ENCODE data around the gene RAB3GAP2. TPM values are rescaled to one million over a fixed set of nuclear protein-coding genes. Genes with fewer than 3 reads are reported as not detected.

Gene RAB3GAP2
- total RNA-seq, 4 donors from 2014 or later, result 37.0 to 53.1 (median 42.9) TPM

- intact Hi-C loops (cut with DNase I), result no loop called here
- TF ChIP-seq, protein P1, sequence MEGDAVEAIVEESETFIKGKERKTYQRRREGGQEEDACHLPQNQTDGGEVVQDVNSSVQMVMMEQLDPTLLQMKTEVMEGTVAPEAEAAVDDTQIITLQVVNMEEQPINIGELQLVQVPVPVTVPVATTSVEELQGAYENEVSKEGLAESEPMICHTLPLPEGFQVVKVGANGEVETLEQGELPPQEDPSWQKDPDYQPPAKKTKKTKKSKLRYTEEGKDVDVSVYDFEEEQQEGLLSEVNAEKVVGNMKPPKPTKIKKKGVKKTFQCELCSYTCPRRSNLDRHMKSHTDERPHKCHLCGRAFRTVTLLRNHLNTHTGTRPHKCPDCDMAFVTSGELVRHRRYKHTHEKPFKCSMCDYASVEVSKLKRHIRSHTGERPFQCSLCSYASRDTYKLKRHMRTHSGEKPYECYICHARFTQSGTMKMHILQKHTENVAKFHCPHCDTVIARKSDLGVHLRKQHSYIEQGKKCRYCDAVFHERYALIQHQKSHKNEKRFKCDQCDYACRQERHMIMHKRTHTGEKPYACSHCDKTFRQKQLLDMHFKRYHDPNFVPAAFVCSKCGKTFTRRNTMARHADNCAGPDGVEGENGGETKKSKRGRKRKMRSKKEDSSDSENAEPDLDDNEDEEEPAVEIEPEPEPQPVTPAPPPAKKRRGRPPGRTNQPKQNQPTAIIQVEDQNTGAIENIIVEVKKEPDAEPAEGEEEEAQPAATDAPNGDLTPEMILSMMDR (IDR thresholded peaks at IDR 0.05), result no peak
- TF ChIP-seq POLR2A (IDR thresholded peaks at IDR 0.05), result no peak
- WGBS, 2 donors, result 85 to 87% methylated on average over 6 of the region's 6 CpGs
- no peaks in the 10 kb centered on the region for H3K4me1 ChIP-seq
- H3K9me3 ChIP-seq, result no peaks in the 10 kb centered on the region
- no peak for DNase-seq
- no peak overlapping the region for H3K27ac ChIP-seq
- H3K4me3 ChIP-seq (replicated peaks in 1 of 3), result no peak overlapping the region
- no peaks in the 10 kb centered on the region for H3K27me3 ChIP-seq
- peaks cover 11 to 24% of the 10 kb centered on the region in 2 donors for H3K36me3 ChIP-seq
Measured at GRCh38 chr1:220139966-220140365, 132.3 kb downstream of the RAB3GAP2 start.

DNA sequence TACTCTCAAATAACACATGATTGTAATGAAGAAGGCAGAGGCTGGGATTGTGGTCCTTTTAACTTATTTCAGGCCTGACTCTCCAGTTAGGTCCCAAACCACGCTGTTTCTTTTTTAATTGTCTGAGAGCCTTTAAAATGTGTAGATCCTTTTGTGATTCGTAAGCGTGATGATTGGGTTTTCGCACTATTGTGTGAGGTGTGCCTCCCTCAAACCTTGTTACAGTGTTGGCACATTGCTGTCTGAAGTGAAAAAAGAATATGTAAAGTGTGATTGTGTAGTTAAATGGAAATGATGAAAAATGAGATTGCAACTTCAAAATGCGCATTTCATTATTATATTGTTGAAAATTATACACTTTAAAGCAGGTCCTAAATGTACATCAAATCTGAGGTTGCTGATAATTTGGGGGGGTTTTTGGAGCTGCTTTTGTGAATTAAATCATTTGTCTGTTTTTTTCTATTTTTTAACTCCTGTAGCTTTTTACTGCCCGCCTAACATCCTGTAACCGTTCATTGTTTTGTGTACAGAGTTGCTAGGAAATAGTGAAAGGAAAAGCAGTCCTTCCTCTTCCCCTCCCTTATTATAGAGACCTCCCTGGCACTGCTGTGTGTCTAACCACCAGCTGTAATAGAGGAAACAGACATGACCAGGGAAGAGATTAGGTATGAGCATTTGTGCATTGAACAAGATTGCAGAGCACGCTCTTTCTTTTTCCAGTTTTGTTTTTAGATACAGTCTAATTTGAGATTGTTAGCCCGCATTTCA is 135.1 kb downstream of the RAB3GAP2 start:
- no peaks in the 10 kb centered on the region for H3K27me3 ChIP-seq
- H3K4me3 ChIP-seq (replicated peaks in 1 of 3), result no peak overlapping the region
- H3K4me1 ChIP-seq, result no peaks in the 10 kb centered on the region
- H3K9me3 ChIP-seq, result no peaks in the 10 kb centered on the region
- DNase-seq, result no peak
- TF ChIP-seq POLR2A (IDR thresholded peaks at IDR 0.05), result no peak
- TF ChIP-seq, protein P1 (IDR thresholded peaks at IDR 0.05), result no peak
- peak overlapping the region in 1 of 3 donors; percentile 18 for H3K27ac ChIP-seq
- peaks cover 14 to 26% of the 10 kb centered on the region in 2 donors for H3K36me3 ChIP-seq
- WGBS, 2 donors, result 77 to 80% methylated on average over 9 of the region's 9 CpGs
- intact Hi-C loops (cut with DNase I), result no loop called here

GRCh38 chr1:220135755-220136154 is 136.5 kb downstream of the RAB3GAP2 start:
- WGBS, 2 donors, result 97% methylated on average over 2 of the region's 2 CpGs
- TF ChIP-seq, protein P1 (IDR thresholded peaks at IDR 0.05), result no peak
- TF ChIP-seq POLR2A (IDR thresholded peaks at IDR 0.05), result no peak
- intact Hi-C loops (cut with DNase I), result no loop called here
- Histone ChIP-seq H3K27me3 (no peaks in the 10 kb centered on the region), H3K27ac (no peak overlapping the region), H3K4me3 (replicated peaks in 1 of 3) (no peak overlapping the region), H3K36me3 (peaks cover 14 to 26% of the 10 kb centered on the region in 2 donors), H3K9me3 (no peaks in the 10 kb centered on the region), H3K4me1 (no peaks in the 10 kb centered on the region)
- DNase-seq, result no peak

DNA sequence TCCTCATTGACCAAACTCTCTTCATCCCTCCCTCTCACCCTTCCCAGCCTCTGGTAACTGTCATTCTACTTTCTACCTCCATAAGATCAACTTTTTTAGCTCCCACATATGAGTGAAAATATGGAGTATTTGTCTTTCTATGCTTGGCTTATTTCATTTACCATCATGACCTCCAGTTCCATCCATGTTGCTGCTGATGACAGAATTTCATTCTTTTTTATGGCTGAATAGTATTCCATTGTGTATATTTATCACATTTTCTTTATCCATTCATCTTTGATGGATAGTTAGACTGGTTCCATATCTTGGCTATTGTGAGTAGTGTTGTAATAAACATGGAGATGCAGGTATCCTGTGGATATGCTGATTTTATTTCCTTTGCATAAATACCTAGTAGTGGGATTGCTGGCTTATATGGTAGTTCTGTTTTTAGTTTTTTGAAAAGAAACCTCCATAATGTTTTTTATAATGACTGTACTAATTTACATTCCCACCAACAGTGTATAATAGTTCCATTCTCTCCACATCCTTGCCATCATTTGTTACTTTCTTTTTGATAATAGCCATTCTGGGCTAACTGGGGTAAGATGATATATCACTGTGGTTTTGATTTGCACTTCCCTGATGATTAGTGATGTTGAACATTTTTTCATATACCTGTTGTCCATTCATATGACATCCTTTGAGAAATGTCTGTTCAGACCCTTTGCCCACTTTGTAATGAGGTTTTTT is 142.6 kb downstream of the RAB3GAP2 start:
- Histone ChIP-seq H3K4me1 (no peaks in the 10 kb centered on the region), H3K27me3 (no peaks in the 10 kb centered on the region), H3K4me3 (replicated peaks in 1 of 3) (no peak overlapping the region), H3K36me3 (peaks cover 0 to 8% of the 10 kb centered on the region in 2 donors), H3K9me3 (no peaks in the 10 kb centered on the region), H3K27ac (no peak overlapping the region)
- no peak for DNase-seq
- intact Hi-C loops (cut with DNase I), result no loop called here
- TF ChIP-seq, protein P1 (IDR thresholded peaks at IDR 0.05), result no peak
- no peak for TF ChIP-seq POLR2A (IDR thresholded peaks at IDR 0.05)

- Histone ChIP-seq H3K4me3 (replicated peaks in 1 of 3) (no peak overlapping the region), H3K9me3 (no peaks in the 10 kb centered on the region), H3K27ac (no peak overlapping the region), H3K27me3 (no peaks in the 10 kb centered on the region), H3K4me1 (no peaks in the 10 kb centered on the region), H3K36me3 (peaks cover 0 to 8% of the 10 kb centered on the region in 2 donors)
- intact Hi-C loops (cut with DNase I), result no loop called here
- WGBS, 2 donors, result 93 to 94% methylated on average over 3 of the region's 3 CpGs
- DNase-seq, result no peak
- TF ChIP-seq, protein P1 (IDR thresholded peaks at IDR 0.05), result no peak
- no peak for TF ChIP-seq POLR2A (IDR thresholded peaks at IDR 0.05)
Measured at GRCh38 chr1:220127076-220127475, 145.2 kb downstream of the RAB3GAP2 start.

Data from thyroid gland (tissue), 4 donors.